Eye (tissue), 1 donor: ENCODE results near the gene PKP1.

Source experiments
- DNase-seq: peaks from one replicate; pipeline ENCODE4 v3.0.0-alpha.2; 2015

Gene PKP1

GRCh38 chr1:201331166-201331565 lies 47.9 kb downstream of the PKP1 start:
- DNase-seq: no peak

- DNase-seq: no peak
These were observed 48.7 kb downstream of the PKP1 start for GRCh38 chr1:201332021-201332420.

- no peak for DNase-seq
These were observed 49.5 kb downstream of the PKP1 start for GRCh38 chr1:201332616-201333335.

- DNase-seq: no peak
These were observed 51.2 kb downstream of the PKP1 start for GRCh38 chr1:201334325-201335173.

- no peak for DNase-seq
These were observed 52.0 kb downstream of the PKP1 start for GRCh38 chr1:201335174-201335870.

- DNase-seq: no peak
These were observed 52.6 kb downstream of the PKP1 start for GRCh38 chr1:201335901-201336300.

GRCh38 chr1:201336711-201337450 lies 53.6 kb downstream of the PKP1 start:
- no peak for DNase-seq

GRCh38 chr1:201341377-201341776 lies 58.1 kb downstream of the PKP1 start:
- no peak for DNase-seq

GRCh38 chr1:201344206-201345080 lies 61.1 kb downstream of the PKP1 start:
- DNase-seq: no peak

GRCh38 chr1:201345081-201345355 lies 61.7 kb downstream of the PKP1 start:
- DNase-seq: no peak

- peak; percentile 64 for DNase-seq
These were observed 63.1 kb downstream of the PKP1 start for GRCh38 chr1:201346337-201346939.

GRCh38 chr1:201346987-201347386 lies 63.7 kb downstream of the PKP1 start:
- no peak for DNase-seq

GRCh38 chr1:201347498-201348210 lies 64.3 kb downstream of the PKP1 start:
- DNase-seq: no peak

- peak; percentile 59 for DNase-seq
These were observed 64.9 kb downstream of the PKP1 start for GRCh38 chr1:201348211-201348566.

- DNase-seq: no peak
These were observed 65.8 kb downstream of the PKP1 start for GRCh38 chr1:201349092-201349491.

- no peak for DNase-seq
These were observed 67.0 kb downstream of the PKP1 start for GRCh38 chr1:201350361-201350725.

- no peak for DNase-seq
These were observed 67.6 kb downstream of the PKP1 start for GRCh38 chr1:201350884-201351283.

- no peak for DNase-seq
These were observed 68.3 kb downstream of the PKP1 start for GRCh38 chr1:201351617-201352016.

- no peak for DNase-seq
These were observed 70.1 kb downstream of the PKP1 start for GRCh38 chr1:201353186-201353940.

- DNase-seq: no peak
These were observed 71.0 kb downstream of the PKP1 start for GRCh38 chr1:201354151-201354900.
